H9 (cell line): ENCODE measurements around the gene ATF7. TPM values are rescaled to one million over a fixed set of nuclear protein-coding genes. Genes with fewer than 3 reads are reported as not detected.
A peak's percentile ranks its signal among the peaks of the same experiment; 100 is the strongest.

ENCODE experiments used
- DNase-seq: peaks from one replicate; pipeline ENCODE4 v3.0.0-alpha.2; 2017
- H2AFZ ChIP-seq: one replicate; pipeline ENCODE4 v1.6.1; 2013; ENCODE audit warnings: mild to moderate bottlenecking, low read length, control low read depth, moderate library complexity
- H2AK5ac ChIP-seq: 2 replicates; pipeline ENCODE4 v1.6.1; 2013; ENCODE audit warnings: low read length, control low read depth, mixed read lengths; ENCODE audit not compliant: insufficient read length
- H2BK120ac ChIP-seq: one replicate; pipeline ENCODE4 v1.6.1; 2013; ENCODE audit warnings: low read depth, mild to moderate bottlenecking, low read length, control low read depth, inconsistent platforms; ENCODE audit not compliant: poor library complexity, severe bottlenecking
- H2BK12ac ChIP-seq: 2 replicates; pipeline ENCODE4 v1.6.1; 2013; ENCODE audit warnings: low read length, control low read depth, mixed read lengths, low read depth; ENCODE audit not compliant: insufficient read length
- H2BK15ac ChIP-seq: 2 replicates; pipeline ENCODE4 v1.6.1; 2013; ENCODE audit warnings: low read depth, low read length, control low read depth
- H2BK20ac ChIP-seq: one replicate; pipeline ENCODE4 v1.6.1; 2013; ENCODE audit warnings: low read depth, mild to moderate bottlenecking, low read length, control low read depth, inconsistent platforms; ENCODE audit not compliant: poor library complexity, severe bottlenecking
- H2BK5ac ChIP-seq: 2 replicates; pipeline ENCODE4 v1.6.1; 2013; ENCODE audit warnings: low read length, control low read depth, mixed read lengths; ENCODE audit not compliant: insufficient read length
- H3K14ac ChIP-seq: 2 replicates; pipeline ENCODE4 v1.6.1; 2013; ENCODE audit warnings: low read length, control low read depth; ENCODE audit not compliant: insufficient read depth
- H3K18ac ChIP-seq: 2 replicates; pipeline ENCODE4 v1.6.1; 2013; ENCODE audit warnings: low read depth, mild to moderate bottlenecking, mixed read lengths, low read length, control low read depth; ENCODE audit not compliant: insufficient read length
- H3K23ac ChIP-seq: 2 replicates; pipeline ENCODE4 v1.6.1; 2013; ENCODE audit warnings: low read length, control low read depth, mixed read lengths, low read depth; ENCODE audit not compliant: insufficient read length
- H3K23me2 ChIP-seq: 2 replicates; pipeline ENCODE4 v1.6.1; 2013; ENCODE audit warnings: low read depth, mild to moderate bottlenecking, mixed read lengths, low read length, control low read depth; ENCODE audit not compliant: insufficient read length, poor library complexity, severe bottlenecking
- H3K27ac ChIP-seq: 2 replicates; pipeline ENCODE4 v1.5.1; 2013; ENCODE audit warnings: low read length, control low read depth, mixed read lengths, low read depth; ENCODE audit not compliant: insufficient read length
- H3K27me3 ChIP-seq: 2 replicates; pipeline ENCODE4 v1.6.1; 2013; ENCODE audit warnings: low read length, control low read depth, inconsistent platforms; ENCODE audit not compliant: insufficient read depth
- H3K4ac ChIP-seq: 2 replicates; pipeline ENCODE4 v1.6.1; 2013; ENCODE audit warnings: low read depth, mild to moderate bottlenecking, control low read depth, inconsistent platforms, low read length, moderate library complexity
- H3K4me1 ChIP-seq: 2 replicates; pipeline ENCODE4 v1.6.1; 2013; ENCODE audit warnings: low read length, control low read depth, inconsistent platforms; ENCODE audit not compliant: insufficient read depth
- H3K4me2 ChIP-seq: 2 replicates; pipeline ENCODE4 v1.6.1; 2013; ENCODE audit warnings: low read length, control low read depth, mixed read lengths; ENCODE audit not compliant: insufficient read length, insufficient read depth
- H3K56ac ChIP-seq: 2 replicates; pipeline ENCODE4 v1.6.1; 2013; ENCODE audit warnings: low read depth, mild to moderate bottlenecking, mixed read lengths, low read length, control low read depth; ENCODE audit not compliant: insufficient read length
- H3K79me1 ChIP-seq: 2 replicates; pipeline ENCODE4 v1.6.1; 2013; ENCODE audit warnings: low read depth, mild to moderate bottlenecking, moderate library complexity, low read length, control low read depth, inconsistent platforms; ENCODE audit not compliant: insufficient read depth, poor library complexity, severe bottlenecking
- H3K79me2 ChIP-seq: 2 replicates; pipeline ENCODE4 v1.6.1; 2013; ENCODE audit warnings: low read length, control low read depth, inconsistent platforms; ENCODE audit not compliant: insufficient read depth
- H3K9ac ChIP-seq: 2 replicates; pipeline ENCODE4 v1.6.1; 2013; ENCODE audit warnings: low read length, control low read depth, mixed read lengths; ENCODE audit not compliant: insufficient read length; ENCODE audit errors: extremely low read depth
- H3K9me3 ChIP-seq: one replicate; pipeline ENCODE4 v1.6.1; 2013; ENCODE audit warnings: low read depth, low read length, inconsistent platforms; ENCODE audit not compliant: control insufficient read depth
- H3T11ph ChIP-seq: one replicate; pipeline ENCODE4 v1.6.1; 2013; ENCODE audit warnings: mild to moderate bottlenecking, low read length, control low read depth, inconsistent platforms
- H4K20me1 ChIP-seq: one replicate; pipeline ENCODE4 v1.6.1; 2013; ENCODE audit not compliant: control insufficient read depth, insufficient read length, insufficient read depth
- H4K5ac ChIP-seq: 2 replicates; pipeline ENCODE4 v1.6.1; 2013; ENCODE audit warnings: low read depth, mild to moderate bottlenecking, mixed read lengths, low read length, control low read depth; ENCODE audit not compliant: insufficient read length
- H4K8ac ChIP-seq: replicated peaks from 2 replicates; pipeline ENCODE4 v1.6.1; 2013; ENCODE audit warnings: low read length, control low read depth, mixed read lengths, low read depth; ENCODE audit not compliant: insufficient read length
- H4K91ac ChIP-seq: 2 replicates; pipeline ENCODE4 v1.6.1; 2013; ENCODE audit warnings: low read depth, mild to moderate bottlenecking, moderate library complexity, mixed read lengths, low read length, control low read depth; ENCODE audit not compliant: insufficient read length
- H3K27ac Mint-ChIP-seq, 3 experiments: 2 replicates in 2 of 3; 3 replicates in 1 of 3; pipeline ENCODE4 v1.8.0; 2020 to 2021; ENCODE audit warnings: mixed read lengths in 3 of 3, mild to moderate bottlenecking in 1 of 3, moderate library complexity in 1 of 3
- H3K27me3 Mint-ChIP-seq: 2 replicates; pipeline ENCODE4 v1.8.0; 2021; ENCODE audit warnings: low read depth, mild to moderate bottlenecking, moderate library complexity, mixed read lengths
- H3K36me3 Mint-ChIP-seq, 3 experiments: 2 replicates in 2 of 3; 3 replicates in 1 of 3; pipeline ENCODE4 v1.8.0; 2020 to 2021; ENCODE audit warnings: low read depth in 3 of 3, mixed read lengths in 3 of 3; ENCODE audit not compliant: insufficient read depth in 1 of 3
- H3K4me1 Mint-ChIP-seq, 2 experiments: 2 replicates each; pipeline ENCODE4 v1.8.0; 2020; ENCODE audit warnings: mixed read lengths in 2 of 2
- H3K4me3 Mint-ChIP-seq, 2 experiments: 2 replicates in 1 of 2; 3 replicates in 1 of 2; pipeline ENCODE4 v1.8.0; 2020 to 2021; ENCODE audit warnings: mild to moderate bottlenecking in 2 of 2, mixed read lengths in 2 of 2, moderate library complexity in 1 of 2
- H3K9me3 Mint-ChIP-seq, 2 experiments: 2 replicates in 1 of 2; 3 replicates in 1 of 2; pipeline ENCODE4 v1.8.0; 2020; ENCODE audit warnings: mild to moderate bottlenecking in 2 of 2, mixed read lengths in 2 of 2, moderate library complexity in 1 of 2
- WGBS: extraction: QIAGEN DNeasy Blood & Tissue Kit; methylation state at CpG from one replicate; pipeline ENCODE4 v1.1.7; 2013; ENCODE audit warnings: missing lambda C conversion rate, low lambda C conversion rate, mixed read lengths; ENCODE audit not compliant: insufficient read length; ENCODE audit errors: extremely low coverage; 5-methylcytosine and 5-hydroxymethylcytosine counted together
- total RNA-seq: library from RNA; stranded (reverse); gene quantifications from 2 replicates; pipeline ENCODE4 v1.2.1, GENCODE V29; 2021
- TF ChIP-seq, protein P1 (sequence below): fragments of 200-600 bp; sonication (generic); conservative IDR thresholded peaks from 3 replicates; pipeline ENCODE4 v1.8.0; 2021; ENCODE audit warnings: antibody characterized with exemption, mild to moderate bottlenecking

Gene ATF7
- total RNA-seq, 1 experiment from 2014 or later, result 17.7 TPM

DNA sequence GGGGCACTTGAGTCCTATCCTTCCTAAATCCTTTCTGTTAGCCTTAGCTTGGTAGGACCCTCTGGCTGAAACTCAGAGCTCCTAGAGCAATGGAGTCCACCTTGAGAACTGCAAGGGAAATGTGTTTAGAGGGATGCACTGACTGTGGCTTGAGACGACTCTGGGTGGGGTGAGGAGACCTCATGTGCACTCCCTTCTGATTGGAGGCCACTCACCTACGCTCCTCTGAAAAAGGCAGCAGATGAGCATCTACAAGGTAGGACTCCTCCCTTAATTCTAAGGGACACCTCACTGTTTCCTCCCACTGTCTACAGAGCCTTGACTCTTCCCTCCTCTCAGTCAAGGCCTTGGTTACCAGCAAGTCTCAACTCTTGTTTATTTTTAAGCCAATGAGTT is 127.9 kb downstream of the ATF7 start:
- Histone ChIP-seq H3K9me3 (no peaks in the 10 kb centered on the region), H4K5ac (no peak overlapping the region), H2AK5ac (no peak overlapping the region), H2BK20ac (no peak overlapping the region), H3K27ac (no peak overlapping the region), H3K4me2 (peak overlapping the region; percentile 83), H3K23me2 (peaks cover 23% of the 10 kb centered on the region), H2BK120ac (no peak overlapping the region), H4K20me1 (no peaks in the 10 kb centered on the region), H3K27me3 (no peaks in the 10 kb centered on the region), H3K79me2 (no peaks in the 10 kb centered on the region; the same call in 1 of the 2 replicates), H3K4me1 (peaks cover 6% of the 10 kb centered on the region; the same call in 1 of the 2 replicates), H2BK15ac (no peak overlapping the region), H2AFZ (no peak overlapping the region), H3K56ac (no peak overlapping the region), H3K79me1 (peaks cover 7% of the 10 kb centered on the region), H3K9ac (no peak overlapping the region), H3T11ph (no peak overlapping the region), H2BK5ac (no peak overlapping the region), H3K18ac (no peak overlapping the region), H4K91ac (no peak overlapping the region), H3K23ac (no peak overlapping the region), H3K14ac (no peak overlapping the region; the same call in 1 of the 2 replicates), H3K4ac (no peak overlapping the region), H4K8ac (no peak overlapping the region), H2BK12ac (no peak overlapping the region)
- H3K27ac Mint-ChIP-seq, result peak overlapping the region; percentile 95 to 96 (median 96)
- no peak for DNase-seq
- peaks cover 56 to 61% of the 10 kb centered on the region in 2 experiments for H3K4me1 Mint-ChIP-seq
- peak overlapping the region; percentile 86 to 96 for H3K4me3 Mint-ChIP-seq
- H3K36me3 Mint-ChIP-seq, result peaks cover 0 to 12% (median 1%) of the 10 kb centered on the region in 3 experiments; a peak in 3 of 7 replicates
- no peaks in the 10 kb centered on the region for H3K27me3 Mint-ChIP-seq
- no CpG with 5 or more reads among the region's 2 CpGs for WGBS
- TF ChIP-seq, protein P1, sequence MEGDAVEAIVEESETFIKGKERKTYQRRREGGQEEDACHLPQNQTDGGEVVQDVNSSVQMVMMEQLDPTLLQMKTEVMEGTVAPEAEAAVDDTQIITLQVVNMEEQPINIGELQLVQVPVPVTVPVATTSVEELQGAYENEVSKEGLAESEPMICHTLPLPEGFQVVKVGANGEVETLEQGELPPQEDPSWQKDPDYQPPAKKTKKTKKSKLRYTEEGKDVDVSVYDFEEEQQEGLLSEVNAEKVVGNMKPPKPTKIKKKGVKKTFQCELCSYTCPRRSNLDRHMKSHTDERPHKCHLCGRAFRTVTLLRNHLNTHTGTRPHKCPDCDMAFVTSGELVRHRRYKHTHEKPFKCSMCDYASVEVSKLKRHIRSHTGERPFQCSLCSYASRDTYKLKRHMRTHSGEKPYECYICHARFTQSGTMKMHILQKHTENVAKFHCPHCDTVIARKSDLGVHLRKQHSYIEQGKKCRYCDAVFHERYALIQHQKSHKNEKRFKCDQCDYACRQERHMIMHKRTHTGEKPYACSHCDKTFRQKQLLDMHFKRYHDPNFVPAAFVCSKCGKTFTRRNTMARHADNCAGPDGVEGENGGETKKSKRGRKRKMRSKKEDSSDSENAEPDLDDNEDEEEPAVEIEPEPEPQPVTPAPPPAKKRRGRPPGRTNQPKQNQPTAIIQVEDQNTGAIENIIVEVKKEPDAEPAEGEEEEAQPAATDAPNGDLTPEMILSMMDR, result no peak
- no peaks in the 10 kb centered on the region for H3K9me3 Mint-ChIP-seq
